ENCODE measurements around the gene PTPRK. TPM values are rescaled to one million over a fixed set of nuclear protein-coding genes. Genes with fewer than 3 reads are reported as not detected.

The PTPRK gene
- total RNA-seq, 2 donors from 2014 or later: 94.1 to 117 TPM

GRCh38 chr6:128271011-128271410 lies 249.4 kb downstream of the PTPRK start:
- intact Hi-C loops (cut with DNase I): no loop called here
- TF ChIP-seq CTCF (IDR thresholded peaks at IDR 0.05): no peak
- no peaks in the 10 kb centered on the region for H3K36me3 ChIP-seq

GRCh38 chr6:128266946-128267345 lies 253.5 kb downstream of the PTPRK start:
- no peak for DNase-seq
- H3K27ac ChIP-seq: no peak overlapping the region
- no peaks in the 10 kb centered on the region for H3K27me3 ChIP-seq
- no peaks in the 10 kb centered on the region for H3K36me3 ChIP-seq
- H3K4me3 ChIP-seq: no peak overlapping the region
- H3K9me3 ChIP-seq: no peaks in the 10 kb centered on the region
- no peak for TF ChIP-seq CTCF (IDR thresholded peaks at IDR 0.05)
- H3K4me1 ChIP-seq: no peaks in the 10 kb centered on the region
- intact Hi-C loops (cut with DNase I): no loop called here
- no peak overlapping the region for H3K9ac ChIP-seq (ENCODE audit: low read depth in 2 of 2, low read length in 2 of 2)

More at GRCh38 chr6:128271011-128271410, 249.4 kb downstream of the PTPRK start:
- DNase-seq: no peak
- H3K9ac ChIP-seq (ENCODE audit: low read depth in 2 of 2, low read length in 2 of 2): no peak overlapping the region
- H3K27me3 ChIP-seq: no peaks in the 10 kb centered on the region
- H3K4me1 ChIP-seq: no peaks in the 10 kb centered on the region
- no peaks in the 10 kb centered on the region for H3K9me3 ChIP-seq
- no peak overlapping the region for H3K27ac ChIP-seq
- no peak overlapping the region for H3K4me3 ChIP-seq

DNA sequence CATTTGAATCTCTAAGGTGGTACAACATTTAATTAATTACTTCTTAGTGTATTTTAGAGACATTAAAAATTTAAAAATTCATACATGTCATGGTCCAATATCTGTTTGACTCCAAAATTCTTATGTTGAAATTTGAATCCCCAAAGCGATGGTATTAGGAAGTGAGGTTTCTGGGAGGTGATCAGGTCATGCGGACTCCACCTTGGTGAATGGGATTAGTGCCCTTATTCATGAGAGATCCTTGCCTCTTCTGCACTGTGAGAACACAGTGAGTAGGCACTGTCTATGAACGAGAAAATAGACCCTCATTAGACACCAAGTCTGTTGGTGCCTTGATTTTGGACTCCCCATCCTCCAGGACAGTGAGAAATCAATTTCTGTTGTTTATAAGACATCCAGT lies 254.7 kb downstream of the PTPRK start:
- Histone ChIP-seq H3K9ac (ENCODE audit: low read depth in 2 of 2, low read length in 2 of 2) (no peak overlapping the region), H3K9me3 (no peaks in the 10 kb centered on the region), H3K27ac (no peak overlapping the region), H3K4me1 (no peaks in the 10 kb centered on the region), H3K27me3 (no peaks in the 10 kb centered on the region), H3K36me3 (no peaks in the 10 kb centered on the region), H3K4me3 (no peak overlapping the region)
- intact Hi-C loops (cut with DNase I): no loop called here
- DNase-seq: no peak
- TF ChIP-seq CTCF (IDR thresholded peaks at IDR 0.05): no peak

DNA sequence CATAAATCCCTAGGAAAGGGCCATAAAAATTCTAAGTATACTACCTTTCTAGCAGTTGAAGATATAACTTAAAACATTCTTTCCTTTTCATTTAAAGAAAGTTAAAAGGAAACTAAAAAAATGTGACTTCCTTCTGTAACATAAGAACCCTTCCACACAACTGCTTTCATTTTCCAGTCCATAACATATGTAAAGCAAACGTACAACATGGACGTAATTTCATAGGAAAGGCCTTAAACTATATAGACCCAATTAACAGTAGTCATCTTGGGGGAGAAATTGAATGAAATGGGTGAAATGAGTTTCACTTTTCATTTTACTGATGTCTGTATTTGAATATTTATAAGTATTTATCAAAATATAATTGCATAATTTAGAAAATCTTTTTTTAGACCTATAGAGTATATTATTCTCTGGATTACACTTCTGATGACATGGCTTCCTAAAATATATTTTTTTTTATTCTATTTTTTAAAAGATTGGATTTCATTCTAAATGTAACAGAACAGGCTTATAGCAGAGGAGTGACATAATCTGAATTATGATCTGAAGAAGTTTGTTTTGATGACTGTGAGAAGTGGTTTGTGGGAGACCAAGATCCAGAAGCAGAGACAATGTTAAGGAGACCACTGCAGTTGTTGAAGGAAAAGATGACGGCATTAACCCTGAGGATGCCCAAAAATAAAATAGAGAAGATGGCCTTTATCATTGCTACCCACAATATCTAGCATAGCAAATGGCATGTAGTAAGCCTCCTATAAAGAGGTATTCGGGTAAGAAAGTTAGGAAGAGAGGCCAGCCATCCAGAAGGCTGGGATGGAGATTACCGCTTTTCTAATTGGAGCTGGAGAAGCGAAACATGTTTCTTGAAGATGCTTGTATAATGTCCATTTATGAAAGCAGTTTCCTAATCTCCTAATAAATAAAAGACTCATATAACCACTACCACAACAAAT lies 260.4 kb downstream of the PTPRK start:
- intact Hi-C loops (cut with DNase I): no loop called here
- TF ChIP-seq CTCF (IDR thresholded peaks at IDR 0.05): no peak
- Histone ChIP-seq H3K9ac (ENCODE audit: low read depth in 2 of 2, low read length in 2 of 2) (no peak overlapping the region), H3K4me3 (no peak overlapping the region), H3K27me3 (no peaks in the 10 kb centered on the region), H3K36me3 (no peaks in the 10 kb centered on the region), H3K27ac (no peak overlapping the region), H3K4me1 (no peaks in the 10 kb centered on the region), H3K9me3 (no peaks in the 10 kb centered on the region)
- DNase-seq: no peak

DNA sequence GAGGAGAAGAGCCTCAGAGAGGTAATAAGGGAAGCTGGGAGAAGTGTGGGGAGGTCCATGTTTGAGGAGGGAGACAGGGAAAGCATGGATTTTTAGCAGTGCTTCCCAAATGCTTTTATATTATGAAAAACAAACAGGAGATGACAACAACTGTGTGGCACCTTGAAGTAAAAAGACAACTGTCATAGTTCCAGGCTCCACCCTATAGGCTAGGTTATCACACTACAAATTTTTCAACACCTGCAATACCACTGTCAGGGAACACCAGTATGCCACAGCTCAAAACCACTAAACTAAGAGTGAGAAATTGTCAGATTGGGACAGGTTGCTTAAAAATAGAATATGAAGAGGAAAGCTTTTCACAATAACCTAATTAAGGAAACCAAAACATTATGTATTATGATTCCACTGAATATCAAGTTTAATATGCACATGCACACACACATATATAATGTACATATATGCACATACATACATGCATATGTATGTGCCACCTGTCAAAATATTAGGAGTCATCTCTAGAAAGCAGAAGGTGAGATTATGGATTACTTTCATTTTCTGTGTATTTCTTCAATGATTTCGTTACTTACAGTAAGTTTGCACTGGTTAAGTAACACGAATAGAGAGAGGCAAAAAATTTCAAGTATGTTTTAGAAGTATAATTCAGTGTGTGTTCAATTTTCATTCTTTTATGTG lies 261.2 kb downstream of the PTPRK start:
- Histone ChIP-seq H3K4me3 (no peak overlapping the region), H3K4me1 (no peaks in the 10 kb centered on the region), H3K27me3 (no peaks in the 10 kb centered on the region), H3K36me3 (no peaks in the 10 kb centered on the region), H3K9ac (ENCODE audit: low read depth in 2 of 2, low read length in 2 of 2) (no peak overlapping the region), H3K27ac (no peak overlapping the region), H3K9me3 (no peaks in the 10 kb centered on the region)
- intact Hi-C loops (cut with DNase I): no loop called here
- DNase-seq: no peak
- TF ChIP-seq CTCF (IDR thresholded peaks at IDR 0.05): no peak

All from colonic mucosa (tissue), 4 donors.